ENCODE measurements around the gene GNRH2. TPM values are rescaled to one million over a fixed set of nuclear protein-coding genes. Genes with fewer than 3 reads are reported as not detected.

GNRH2 gene
- total RNA-seq, 1 donor from 2014 or later: 1.6 TPM

DNA sequence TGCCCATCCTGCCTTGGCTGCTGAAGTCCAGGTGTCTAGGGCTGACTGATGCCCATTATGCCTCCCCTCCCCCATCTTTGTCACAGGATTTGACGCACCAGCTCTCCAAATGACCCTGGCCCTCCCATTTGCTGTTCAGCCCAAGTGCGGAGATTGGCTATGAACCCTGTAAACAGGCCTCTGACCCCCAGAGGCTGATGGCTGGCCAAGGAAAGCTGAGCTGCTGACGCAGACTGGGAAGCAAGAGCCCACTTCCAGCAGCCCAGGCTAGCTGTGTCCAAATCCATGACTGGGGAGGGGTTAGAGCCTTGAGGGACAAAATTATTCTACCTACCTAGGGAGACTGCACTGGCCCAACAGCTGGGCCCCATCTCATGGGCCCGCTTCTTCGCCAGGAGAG lies 797 bp upstream of the GNRH2 start:
- Mint-ChIP-seq H3K27ac (peak overlapping the region; percentile 90), H3K27me3 (ENCODE audit: low read depth) (no peaks in the 10 kb centered on the region), H3K9me3 (no peaks in the 10 kb centered on the region), H3K4me3 (no peak overlapping the region), H3K4me1 (peaks cover 22% of the 10 kb centered on the region), H3K36me3 (peaks cover 14% of the 10 kb centered on the region)
- TF ChIP-seq, protein P1, sequence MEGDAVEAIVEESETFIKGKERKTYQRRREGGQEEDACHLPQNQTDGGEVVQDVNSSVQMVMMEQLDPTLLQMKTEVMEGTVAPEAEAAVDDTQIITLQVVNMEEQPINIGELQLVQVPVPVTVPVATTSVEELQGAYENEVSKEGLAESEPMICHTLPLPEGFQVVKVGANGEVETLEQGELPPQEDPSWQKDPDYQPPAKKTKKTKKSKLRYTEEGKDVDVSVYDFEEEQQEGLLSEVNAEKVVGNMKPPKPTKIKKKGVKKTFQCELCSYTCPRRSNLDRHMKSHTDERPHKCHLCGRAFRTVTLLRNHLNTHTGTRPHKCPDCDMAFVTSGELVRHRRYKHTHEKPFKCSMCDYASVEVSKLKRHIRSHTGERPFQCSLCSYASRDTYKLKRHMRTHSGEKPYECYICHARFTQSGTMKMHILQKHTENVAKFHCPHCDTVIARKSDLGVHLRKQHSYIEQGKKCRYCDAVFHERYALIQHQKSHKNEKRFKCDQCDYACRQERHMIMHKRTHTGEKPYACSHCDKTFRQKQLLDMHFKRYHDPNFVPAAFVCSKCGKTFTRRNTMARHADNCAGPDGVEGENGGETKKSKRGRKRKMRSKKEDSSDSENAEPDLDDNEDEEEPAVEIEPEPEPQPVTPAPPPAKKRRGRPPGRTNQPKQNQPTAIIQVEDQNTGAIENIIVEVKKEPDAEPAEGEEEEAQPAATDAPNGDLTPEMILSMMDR (IDR thresholded peaks at IDR 0.05; ENCODE audit: unreplicated experiment): no peak
- no peak for DNase-seq (ENCODE audit: low spot score in 2 of 2, unreplicated experiment in 2 of 2)

DNA sequence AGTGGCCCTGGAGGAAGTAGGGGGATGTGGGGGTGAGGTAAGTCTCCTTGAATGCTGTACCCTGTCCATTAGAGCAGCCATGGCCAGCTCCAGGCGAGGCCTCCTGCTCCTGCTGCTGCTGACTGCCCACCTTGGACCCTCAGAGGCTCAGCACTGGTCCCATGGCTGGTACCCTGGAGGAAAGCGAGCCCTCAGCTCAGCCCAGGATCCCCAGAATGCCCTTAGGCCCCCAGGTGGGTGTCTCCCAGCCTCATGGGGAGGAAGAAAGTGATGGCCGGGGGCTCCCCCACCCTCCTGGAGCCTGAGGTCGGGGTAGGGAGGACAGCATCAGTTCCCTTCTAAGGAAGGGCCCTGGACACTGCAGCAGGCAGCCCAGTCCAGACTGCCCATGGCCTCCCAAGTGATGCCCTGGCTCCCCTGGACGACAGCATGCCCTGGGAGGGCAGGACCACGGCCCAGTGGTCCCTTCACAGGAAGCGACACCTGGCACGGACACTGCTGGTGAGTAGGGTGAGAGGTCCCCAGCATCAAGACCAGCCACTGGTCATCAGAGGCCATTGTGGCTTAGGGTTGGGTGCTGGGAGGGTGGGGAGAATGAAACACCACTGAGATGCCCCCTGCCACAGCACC lies 1.0 kb downstream of the GNRH2 start:
- H3K4me1 Mint-ChIP-seq: peaks cover 22% of the 10 kb centered on the region
- TF ChIP-seq, protein P1 (IDR thresholded peaks at IDR 0.05; ENCODE audit: unreplicated experiment): no peak
- H3K4me3 Mint-ChIP-seq: peak overlapping the region; percentile 89
- DNase-seq (ENCODE audit: low spot score in 2 of 2, unreplicated experiment in 2 of 2): no peak
- H3K36me3 Mint-ChIP-seq: peaks cover 14% of the 10 kb centered on the region
- no peak overlapping the region for H3K27ac Mint-ChIP-seq
- no peaks in the 10 kb centered on the region for H3K9me3 Mint-ChIP-seq
- no peaks in the 10 kb centered on the region for H3K27me3 Mint-ChIP-seq (ENCODE audit: low read depth)

GRCh38 chr20:3045042-3045815 lies 1.8 kb downstream of the GNRH2 start:
- DNase-seq (ENCODE audit: low spot score in 2 of 2, unreplicated experiment in 2 of 2): no peak
- peaks cover 22% of the 10 kb centered on the region for H3K4me1 Mint-ChIP-seq

DNA sequence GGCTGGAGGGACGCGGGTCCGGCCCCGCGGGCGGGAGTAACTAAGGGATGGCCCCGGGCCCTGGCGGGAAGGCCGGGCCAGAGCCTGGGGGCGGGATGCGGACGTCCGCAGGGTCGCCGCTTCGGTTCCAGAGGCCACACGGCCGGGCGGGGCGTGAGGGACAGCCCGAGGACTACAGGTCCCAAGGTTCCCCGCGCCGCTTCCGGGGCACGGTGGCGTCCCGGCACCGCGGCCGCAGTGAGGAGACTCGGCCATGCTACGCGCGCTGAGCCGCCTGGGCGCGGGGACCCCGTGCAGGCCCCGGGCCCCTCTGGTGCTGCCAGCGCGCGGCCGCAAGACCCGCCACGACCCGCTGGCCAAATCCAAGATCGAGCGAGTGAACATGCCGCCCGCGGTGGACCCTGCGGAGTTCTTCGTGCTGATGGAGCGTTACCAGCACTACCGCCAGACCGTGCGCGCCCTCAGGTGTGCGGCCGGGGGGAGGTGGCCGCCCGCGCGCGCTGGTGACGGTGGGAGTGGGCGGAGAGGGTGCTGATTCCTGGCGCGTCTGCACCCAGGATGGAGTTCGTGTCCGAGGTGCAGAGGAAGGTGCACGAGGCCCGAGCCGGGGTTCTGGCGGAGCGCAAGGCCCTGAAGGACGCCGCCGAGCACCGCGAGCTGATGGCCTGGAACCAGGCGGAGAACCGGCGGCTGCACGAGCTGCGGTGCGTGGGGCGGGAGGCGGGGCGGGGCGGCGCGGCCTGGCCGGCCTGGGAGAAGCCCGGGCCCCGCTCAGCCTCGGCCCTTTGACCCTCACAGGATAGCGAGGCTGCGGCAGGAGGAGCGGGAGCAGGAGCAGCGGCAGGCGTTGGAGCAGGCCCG lies 2.6 kb downstream of the GNRH2 start, which contains the start of gene MRPS26:
MRPS26 (plus strand) TSS at position 237 of the 861 bp plus-strand sequence; CDS start at position 254, 17 bp downstream.
- Mint-ChIP-seq H3K27me3 (ENCODE audit: low read depth) (no peaks in the 10 kb centered on the region), H3K36me3 (peaks cover 16% of the 10 kb centered on the region), H3K9me3 (no peaks in the 10 kb centered on the region), H3K4me1 (peaks cover 22% of the 10 kb centered on the region), H3K27ac (peak within 1 kb of the TSS; percentile 70), H3K4me3 (peak within 1 kb of the TSS; percentile 89)
- TF ChIP-seq, protein P1 (IDR thresholded peaks at IDR 0.05; ENCODE audit: unreplicated experiment): no peak
- DNase-seq (ENCODE audit: low spot score in 2 of 2, unreplicated experiment in 2 of 2): peak; percentile 62 to 78

More at GRCh38 chr20:3045042-3045815, 1.8 kb downstream of the GNRH2 start:
- H3K27ac Mint-ChIP-seq: peak overlapping the region; percentile 55
- no peaks in the 10 kb centered on the region for H3K27me3 Mint-ChIP-seq (ENCODE audit: low read depth)
- H3K36me3 Mint-ChIP-seq: peaks cover 18% of the 10 kb centered on the region
- H3K9me3 Mint-ChIP-seq: no peaks in the 10 kb centered on the region
- TF ChIP-seq, protein P1 (IDR thresholded peaks at IDR 0.05; ENCODE audit: unreplicated experiment): no peak
- H3K4me3 Mint-ChIP-seq: peak overlapping the region; percentile 89

GRCh38 chr20:3046677-3047462 lies 3.4 kb downstream of the GNRH2 start:
- DNase-seq (ENCODE audit: low spot score in 2 of 2, unreplicated experiment in 2 of 2): peak in 1 of 2 experiments; percentile 44
- H3K36me3 Mint-ChIP-seq: peaks cover 16% of the 10 kb centered on the region
- H3K4me1 Mint-ChIP-seq: peaks cover 17% of the 10 kb centered on the region

More at GRCh38 chr20:3046677-3047462, 3.4 kb downstream of the GNRH2 start:
- Mint-ChIP-seq H3K4me3 (peak overlapping the region; percentile 89), H3K27me3 (ENCODE audit: low read depth) (no peaks in the 10 kb centered on the region), H3K27ac (peak overlapping the region; percentile 70), H3K9me3 (no peaks in the 10 kb centered on the region)
- TF ChIP-seq, protein P1 (IDR thresholded peaks at IDR 0.05; ENCODE audit: unreplicated experiment): no peak
